ENCODE results near the gene AHI1.

GRCh38 chr6:135504734-135505133 is 7.2 kb upstream of the AHI1 start:
- no peak for TF ChIP-seq CTCF (IDR thresholded peaks at IDR 0.05)
- no peak for TF ChIP-seq POLR2A (IDR thresholded peaks at IDR 0.05)

Data from testis (tissue), 2 donors.